Right cardiac atrium (tissue), 5 donors: ENCODE measurements around the gene TCEANC2. TPM values are rescaled to one million over a fixed set of nuclear protein-coding genes. Genes with fewer than 3 reads are reported as not detected.
A peak's percentile ranks its signal among the peaks of the same experiment; 100 is the strongest.
"Not testable (repeated sequence)": the region's sequence is repeated elsewhere in the genome, so short reads cannot be mapped to it uniquely, and the experiment has no call there.

ENCODE experiments used
- ATAC-seq, 2 donors: fragments of 200-7000 bp; cut with Tn5 transposase; one replicate each; pipeline versions ENCODE4 v1.8.0 to v1.9.1; 2020; ENCODE audit warnings: moderate library complexity in 2 of 2, mild to moderate bottlenecking in 1 of 2
- DNase-seq, 3 donors: peaks; one replicate each; pipeline ENCODE4 v3.0.0-alpha.2; 2020
- H3K27ac ChIP-seq: one replicate; pipeline ENCODE4 v1.5.1; 2013; ENCODE audit warnings: mild to moderate bottlenecking, low read length, control low read depth, moderate library complexity
- H3K27me3 ChIP-seq: one replicate; pipeline ENCODE4 v1.6.1; 2013; ENCODE audit not compliant: control insufficient read depth, insufficient read depth
- H3K4me1 ChIP-seq: one replicate; pipeline ENCODE4 v1.6.1; 2013; ENCODE audit warnings: low read length; ENCODE audit not compliant: control insufficient read depth, insufficient read depth
- H3K4me3 ChIP-seq: one replicate; pipeline ENCODE4 v1.5.1; 2013; ENCODE audit warnings: low read length, control low read depth
- H3K9me3 ChIP-seq: one replicate; pipeline ENCODE4 v1.6.1; 2013; ENCODE audit warnings: low read length; ENCODE audit not compliant: control insufficient read depth
- WGBS: extraction: QIAGEN DNeasy Blood & Tissue Kit; methylation state at CpG from one replicate; pipeline ENCODE4 v1.1.7; 2013; 5-methylcytosine and 5-hydroxymethylcytosine counted together
- intact Hi-C, 4 donors: fragments of 100-400 bp; cut with DNase I; formaldehyde crosslinking; loops; one replicate each; pipeline versions ENCODE4 v1.11.0 to v1.14.0; 2022 to 2023
- polyA plus RNA-seq: library from polyadenylated mRNA; stranded (reverse); fragments of 200-250 nt; gene quantifications from one replicate; pipeline ENCODE4 v1.2.3, GENCODE V29; 2013
- total RNA-seq, 4 donors: library from RNA; stranded (reverse); fragmentation: NEBNext Ultra II Directional; extraction: Animal tissue kit (Norgen Biotek cat#: 25700); gene quantifications; one replicate each; pipeline ENCODE4 v1.2.1, GENCODE V29; 2021
- donor health status: healthy with polysubstance abuse.
- donor health status: DM: no; HTN: yes; CAD: no.
- donor health status: DM: no; HTN: no; CAD: no.
- donor health status: DM: no; HTN: yes; CAD: no; lungs with severe emphysema.
- donor health status: DM: yes; HTN: yes; CAD: no.

TCEANC2 gene
- total and polyA plus RNA-seq, 5 donors: 3.1 to 5.7 (median 4.3) TPM

DNA sequence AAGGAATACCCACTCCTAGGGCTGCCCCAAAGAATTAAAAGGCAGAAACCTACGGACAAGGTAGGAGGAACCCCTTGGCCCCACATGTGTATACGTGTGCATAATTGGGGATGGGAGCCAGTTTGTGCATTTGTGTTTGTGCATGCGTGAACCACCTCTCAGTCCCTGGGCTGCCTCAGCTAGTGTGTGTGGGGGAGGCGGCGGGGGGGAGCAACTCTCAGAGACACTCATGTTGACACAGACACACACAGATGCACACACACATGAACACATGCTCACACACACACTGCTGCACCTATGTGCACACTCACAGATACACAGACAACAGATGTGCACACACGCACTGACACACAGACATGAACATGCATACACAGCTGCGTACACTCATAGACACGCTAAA is 40.5 kb upstream of the TCEANC2 start:
- DNase-seq (no peak), ATAC-seq (no peak)
- 81% methylated on average over 8 of the region's 8 CpGs for WGBS
- intact Hi-C loops: no loop called here
- Histone ChIP-seq H3K4me1 (no peaks in the 10 kb centered on the region), H3K4me3 (no peak overlapping the region), H3K27ac (no peak overlapping the region), H3K27me3 (no peaks in the 10 kb centered on the region), H3K9me3 (no peaks in the 10 kb centered on the region)

DNA sequence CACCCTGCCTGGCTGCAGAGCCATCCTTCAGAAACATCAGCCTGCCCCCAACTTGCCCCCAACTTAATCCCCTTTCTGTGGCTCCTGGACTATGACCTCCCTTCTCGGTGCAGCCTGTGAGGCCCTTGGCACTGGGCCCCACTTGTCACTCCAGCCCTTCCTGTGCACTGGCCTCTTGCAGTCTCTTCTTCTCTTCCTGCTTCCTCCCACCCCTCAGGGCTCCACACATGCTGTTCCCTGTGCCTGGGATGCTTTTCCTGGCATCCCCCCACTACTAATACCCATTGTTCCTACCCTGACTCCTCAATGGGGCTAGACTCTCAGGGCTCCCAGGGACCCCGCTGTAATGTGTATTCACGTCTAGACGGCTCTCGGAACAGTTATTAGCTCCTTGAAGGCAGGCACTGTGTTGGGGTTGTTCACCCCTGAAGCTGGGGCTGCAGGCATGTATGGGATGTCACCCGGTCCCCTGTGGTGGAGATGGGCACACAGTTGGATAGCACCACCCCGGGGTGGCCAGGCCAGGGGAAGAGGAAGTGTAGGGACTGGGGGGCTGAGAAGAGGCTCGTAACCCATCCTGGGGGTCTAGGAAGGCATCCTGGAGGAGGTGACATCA is 39.9 kb upstream of the TCEANC2 start:
- H3K27me3 ChIP-seq: no peaks in the 10 kb centered on the region

DNA sequence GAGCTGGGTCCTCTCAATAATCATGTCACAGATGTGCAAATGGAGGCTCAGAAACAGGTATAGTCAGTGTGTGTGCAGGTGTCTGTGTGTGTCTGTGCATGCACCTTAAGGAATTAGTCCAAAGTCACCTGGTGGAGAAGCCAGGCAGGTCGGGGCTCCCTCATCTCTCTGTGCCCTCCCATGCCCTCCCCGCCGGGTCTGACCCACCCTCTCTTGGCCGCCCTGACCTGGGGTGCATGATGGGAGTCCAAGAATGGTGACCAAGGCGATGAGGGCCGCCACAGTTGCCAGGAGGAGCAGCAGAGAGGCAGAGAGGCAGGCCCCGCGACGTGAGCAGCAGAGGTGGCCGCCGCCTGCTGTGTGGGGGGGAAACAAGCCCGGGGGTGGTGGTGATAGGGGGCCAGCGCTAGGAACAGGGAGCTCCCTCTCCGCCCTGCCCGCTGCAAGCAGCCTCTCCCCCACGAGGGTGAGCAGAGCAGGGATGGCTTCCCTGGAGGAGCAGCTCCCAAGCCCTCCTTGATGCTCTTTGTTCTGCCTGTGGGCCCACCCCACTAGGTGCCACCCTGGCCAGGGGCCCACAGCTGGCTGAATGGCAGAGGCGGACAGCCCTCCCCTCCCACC is 39.3 kb upstream of the TCEANC2 start:
- Histone ChIP-seq H3K9me3 (no peaks in the 10 kb centered on the region), H3K4me3 (no peak overlapping the region), H3K27ac (no peak overlapping the region), H3K4me1 (no peaks in the 10 kb centered on the region), H3K27me3 (no peaks in the 10 kb centered on the region)
- WGBS: 44% methylated on average over 17 of the region's 17 CpGs
- DNase-seq: no peak
- no peak for ATAC-seq
- intact Hi-C loops: no loop called here

More for the DNA sequence above, 39.9 kb upstream of the TCEANC2 start:
- 78% methylated on average over 8 of the region's 8 CpGs for WGBS
- Histone ChIP-seq H3K4me1 (no peaks in the 10 kb centered on the region), H3K27ac (no peak overlapping the region), H3K9me3 (no peaks in the 10 kb centered on the region), H3K4me3 (no peak overlapping the region)
- ATAC-seq (no peak), DNase-seq (no peak)
- intact Hi-C loops: no loop called here

DNA sequence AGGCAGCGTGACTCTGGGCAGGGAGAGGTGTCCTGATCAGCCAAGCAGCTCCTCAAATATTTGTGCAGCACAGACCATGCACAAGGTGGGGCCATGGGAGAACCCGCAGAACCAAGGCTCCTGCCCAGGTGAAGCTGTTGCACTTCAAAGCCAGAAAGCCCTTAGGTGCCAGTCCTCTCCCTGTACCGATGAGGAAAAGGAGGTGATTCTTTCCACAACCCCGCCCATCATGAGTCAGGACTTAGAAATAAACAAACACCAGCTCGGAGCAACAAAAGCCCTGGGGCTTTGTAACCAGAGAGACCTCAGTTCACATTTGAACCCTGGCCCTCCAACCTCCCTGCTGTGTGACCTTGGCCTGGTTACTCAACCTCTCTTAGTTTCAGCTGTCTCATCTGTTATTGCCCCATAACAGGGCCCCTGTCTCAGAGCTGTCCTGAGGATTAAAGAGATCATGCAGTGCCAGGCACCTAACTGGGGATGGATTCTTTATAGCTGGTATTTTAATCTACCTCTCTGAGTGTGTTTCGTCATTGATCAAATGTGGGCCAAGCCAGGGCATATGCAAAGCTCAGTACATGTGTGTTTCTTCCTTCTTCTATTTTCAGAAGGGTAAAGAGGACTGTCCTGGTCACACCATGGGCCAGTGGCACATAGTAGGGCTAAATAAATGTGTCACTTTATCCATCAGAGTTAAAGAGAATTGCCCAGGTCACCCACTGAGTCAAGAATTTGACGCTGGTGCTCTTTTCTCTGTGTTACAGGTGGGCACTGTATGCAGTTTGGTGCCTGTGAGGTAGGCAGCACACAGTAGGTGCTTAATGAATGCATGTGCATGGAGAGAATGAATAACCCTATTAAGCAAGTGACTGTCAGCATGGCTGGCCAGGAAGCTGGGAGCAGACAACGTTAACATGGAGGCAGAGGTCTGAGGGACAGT is 36.8 kb upstream of the TCEANC2 start:
- no peak for DNase-seq
- 60% methylated on average over 8 of the region's 8 CpGs for WGBS
- intact Hi-C loops: no loop called here
- no peaks in the 10 kb centered on the region for H3K27me3 ChIP-seq
- H3K9me3 ChIP-seq: no peaks in the 10 kb centered on the region
- H3K4me1 ChIP-seq: no peaks in the 10 kb centered on the region
- H3K4me3 ChIP-seq: no peak overlapping the region
- ATAC-seq: no peak
- no peak overlapping the region for H3K27ac ChIP-seq

DNA sequence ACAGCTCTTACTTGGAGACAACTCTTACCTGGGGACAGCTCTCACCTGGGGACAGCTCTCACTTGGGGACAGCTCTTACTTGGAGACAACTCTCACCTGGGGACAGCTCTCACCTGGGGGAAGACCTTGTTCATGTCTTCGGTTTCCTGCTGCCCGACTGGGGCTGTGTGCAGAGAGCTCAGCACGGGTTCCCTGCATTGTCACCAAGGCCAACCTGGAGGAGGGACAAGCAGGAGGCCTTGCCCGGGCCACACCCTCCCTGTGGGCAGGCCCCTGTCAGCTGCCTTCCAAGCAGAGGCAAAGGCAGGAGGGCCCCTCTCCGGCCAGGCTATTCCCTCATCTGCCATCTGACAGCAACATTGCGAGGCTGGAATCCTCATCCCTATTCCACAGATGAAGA is 35.4 kb upstream of the TCEANC2 start, which contains the start of gene LDLRAD1:
Gene LDLRAD1 (minus strand): TSS at position 208 of the 400 bp plus-strand sequence. CDS start 74 bp downstream, at position 134.
- intact Hi-C loops: no loop called here
- Histone ChIP-seq H3K4me1 (no peaks in the 10 kb centered on the region), H3K27me3 (no peaks in the 10 kb centered on the region), H3K9me3 (no peaks in the 10 kb centered on the region), H3K27ac (no peak within 1 kb of the TSS), H3K4me3 (no peak within 1 kb of the TSS)
- no peak for DNase-seq
- 52% methylated on average over 6 of the region's 6 CpGs for WGBS
- no peak for ATAC-seq

DNA sequence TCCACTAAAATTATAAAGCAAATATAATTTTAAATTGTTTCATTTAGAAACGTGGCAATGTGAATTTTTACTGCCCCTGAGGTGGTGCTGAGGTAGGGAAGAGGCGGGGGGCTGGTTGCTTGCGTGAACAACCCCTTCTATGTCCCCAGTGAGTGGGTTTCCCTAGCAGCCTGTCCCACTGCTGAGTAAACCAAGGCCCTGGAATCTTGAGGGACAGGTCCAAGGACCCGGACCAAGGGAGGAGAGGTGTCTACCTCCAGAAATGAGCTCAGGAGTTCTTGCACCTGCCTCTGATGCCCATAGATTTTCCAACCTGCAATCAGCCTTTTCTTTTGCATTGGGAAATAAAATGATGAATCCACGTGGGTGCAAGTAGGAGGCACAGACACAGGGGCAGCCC is 34.8 kb upstream of the TCEANC2 start:
- no peaks in the 10 kb centered on the region for H3K4me1 ChIP-seq
- no peaks in the 10 kb centered on the region for H3K9me3 ChIP-seq
- 69% methylated on average over 5 of the region's 5 CpGs for WGBS
- no peaks in the 10 kb centered on the region for H3K27me3 ChIP-seq
- H3K4me3 ChIP-seq: no peak overlapping the region
- no peak for ATAC-seq
- intact Hi-C loops: no loop called here
- no peak overlapping the region for H3K27ac ChIP-seq
- no peak for DNase-seq

DNA sequence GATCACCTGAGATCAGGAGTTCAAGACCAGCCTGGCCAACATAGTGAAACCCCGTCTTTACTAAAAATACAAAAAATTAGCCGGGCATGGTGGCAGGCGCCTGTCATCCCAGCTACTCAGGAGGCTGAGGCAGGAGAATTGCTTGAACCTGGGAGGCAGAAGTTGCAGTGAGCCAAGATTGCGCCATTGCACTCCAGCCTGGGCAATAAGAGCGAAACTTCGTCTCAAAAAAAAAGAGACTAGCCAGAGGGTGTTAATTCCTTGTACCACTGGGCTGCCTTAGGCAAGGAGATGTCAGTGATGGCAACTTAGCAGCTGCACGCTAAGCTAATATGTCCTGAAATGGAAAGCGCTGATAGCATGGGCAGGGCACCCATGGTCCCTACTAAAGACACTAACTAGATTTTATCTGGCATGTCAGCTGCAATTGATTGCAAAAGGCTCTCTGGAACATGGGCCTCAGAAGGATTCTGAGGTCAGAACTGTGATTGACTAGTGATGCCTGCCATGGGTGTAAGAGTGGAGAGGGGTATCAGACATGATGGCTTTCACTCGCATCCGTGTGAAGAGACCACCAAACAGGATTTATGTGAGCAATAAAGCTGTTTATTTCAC is 33.7 kb upstream of the TCEANC2 start:
- H3K9me3 ChIP-seq, intact Hi-C loops, H3K27ac ChIP-seq, DNase-seq, H3K4me1 ChIP-seq, ATAC-seq, H3K27me3 ChIP-seq, H3K4me3 ChIP-seq: not testable (repeated sequence)
- 88% methylated on average over 10 of the region's 10 CpGs for WGBS

DNA sequence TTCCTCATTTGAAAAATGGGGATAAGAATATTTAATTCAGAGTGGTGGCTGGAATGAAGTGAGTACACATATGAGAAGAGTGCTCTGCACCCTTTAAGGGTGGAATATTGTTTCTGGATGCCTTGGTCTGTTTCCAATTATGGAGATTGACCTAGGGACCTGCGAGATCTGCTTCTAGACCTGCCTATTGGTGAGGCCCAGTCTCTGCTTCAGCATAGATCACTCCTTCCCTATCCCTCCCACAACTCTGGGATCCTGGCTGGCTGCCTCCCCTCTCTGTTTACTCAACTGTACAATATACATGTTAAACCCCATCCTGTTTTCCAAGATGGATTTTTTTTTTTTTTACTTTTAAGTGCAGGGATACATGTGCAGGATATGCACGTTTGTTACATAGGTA is 29.1 kb upstream of the TCEANC2 start:
- DNase-seq (no peak), ATAC-seq (no peak)
- intact Hi-C loops: no loop called here
- Histone ChIP-seq H3K9me3 (no peaks in the 10 kb centered on the region), H3K27me3 (no peaks in the 10 kb centered on the region), H3K4me1 (peaks cover 9% of the 10 kb centered on the region), H3K27ac (no peak overlapping the region), H3K4me3 (no peak overlapping the region)
- WGBS: 76% methylated on average over 2 of the region's 2 CpGs

DNA sequence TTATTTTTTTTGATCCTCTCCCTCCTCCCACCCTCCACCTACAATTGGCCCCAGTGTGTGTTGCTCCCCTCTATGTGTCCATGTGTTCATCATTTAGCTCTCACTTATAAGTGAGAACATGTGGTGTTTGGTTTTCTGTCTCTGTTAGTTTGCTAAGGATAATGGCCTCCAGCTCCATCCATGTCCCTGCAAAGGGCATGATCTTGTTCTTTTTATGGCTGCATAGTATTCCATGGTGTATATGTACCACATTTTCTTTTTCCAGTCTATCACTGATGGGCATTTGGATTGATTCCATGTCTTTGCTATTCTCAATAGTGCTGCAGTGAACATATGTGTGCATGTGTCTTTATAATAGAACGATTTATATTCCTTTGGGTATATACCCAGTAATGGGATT is 28.6 kb upstream of the TCEANC2 start:
- intact Hi-C loops, H3K4me3 ChIP-seq, H3K9me3 ChIP-seq, H3K4me1 ChIP-seq, ATAC-seq, H3K27ac ChIP-seq, H3K27me3 ChIP-seq, DNase-seq: not testable (repeated sequence)
- WGBS: 92% methylated on average over 1 of the region's 1 CpG

DNA sequence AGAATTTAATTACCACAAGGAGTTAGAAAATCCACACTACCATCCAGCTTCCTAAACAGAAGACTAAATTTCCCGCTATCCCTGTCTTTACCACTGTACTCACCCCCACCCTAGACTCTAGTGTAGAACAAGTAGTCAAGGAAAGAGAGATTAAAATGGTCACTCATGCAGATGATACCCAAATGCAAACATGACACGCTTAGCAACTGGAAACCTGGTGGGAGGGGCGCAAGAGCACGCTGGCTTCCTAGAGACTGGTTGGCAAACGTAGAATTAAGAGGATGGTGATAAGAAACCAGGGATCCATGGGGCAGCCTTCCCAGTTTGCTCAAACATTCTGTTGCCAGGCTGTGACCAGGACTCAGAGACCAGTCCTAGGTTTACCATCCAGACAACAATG is 25.6 kb upstream of the TCEANC2 start:
- WGBS: 66% methylated on average over 5 of the region's 5 CpGs
- peak; percentile 39 to 59 for ATAC-seq

More for the DNA sequence above, 25.6 kb upstream of the TCEANC2 start:
- Histone ChIP-seq H3K4me3 (no peak overlapping the region), H3K9me3 (no peaks in the 10 kb centered on the region), H3K27ac (no peak overlapping the region), H3K4me1 (peaks cover 9% of the 10 kb centered on the region), H3K27me3 (no peaks in the 10 kb centered on the region)
- intact Hi-C loops: no loop called here
- peak in 1 of 3 donors; percentile 46 for DNase-seq
